Activated naive CD4-positive, alpha-beta T cell treated with anti-CD3 and anti-CD28 coated beads, Interleukin-2, amount 50 U/mL, for 72 hours (primary cell): ENCODE results near the gene SAMD4A. TPM values are rescaled to one million over a fixed set of nuclear protein-coding genes. Genes with fewer than 3 reads are reported as not detected.

ENCODE experiments used
- ATAC-seq, 2 donors: fragments of 150-1000 bp; cut with Tn5 transposase; 2 replicates each; pipeline ENCODE4 v1.10.0; 2021; ENCODE audit warnings: mild to moderate bottlenecking in 2 of 2, moderate library complexity in 2 of 2
- DNase-seq, 2 donors: peaks; one replicate each; pipeline ENCODE4 v3.0.0; 2021 to 2022; ENCODE audit warnings: low spot score in 2 of 2
- H3K27ac Mint-ChIP-seq, 2 donors: one replicate each; pipeline ENCODE4 v1.8.0; 2022; ENCODE audit warnings: mild to moderate bottlenecking in 2 of 2, mixed read lengths in 2 of 2
- H3K36me3 Mint-ChIP-seq, 2 donors: one replicate each; pipeline ENCODE4 v1.8.0; 2022; ENCODE audit warnings: mixed read lengths in 2 of 2
- H3K9me3 Mint-ChIP-seq, 2 donors: one replicate each; pipeline ENCODE4 v1.8.0; 2022; ENCODE audit warnings: mixed read lengths in 2 of 2
- total RNA-seq, 2 donors: library from RNA; stranded (reverse); gene quantifications; one replicate each; pipeline ENCODE4 v1.2.3, GENCODE V29; 2022

The SAMD4A gene
- total RNA-seq, 2 donors from 2014 or later = 2.3 to 6.8 TPM

DNA sequence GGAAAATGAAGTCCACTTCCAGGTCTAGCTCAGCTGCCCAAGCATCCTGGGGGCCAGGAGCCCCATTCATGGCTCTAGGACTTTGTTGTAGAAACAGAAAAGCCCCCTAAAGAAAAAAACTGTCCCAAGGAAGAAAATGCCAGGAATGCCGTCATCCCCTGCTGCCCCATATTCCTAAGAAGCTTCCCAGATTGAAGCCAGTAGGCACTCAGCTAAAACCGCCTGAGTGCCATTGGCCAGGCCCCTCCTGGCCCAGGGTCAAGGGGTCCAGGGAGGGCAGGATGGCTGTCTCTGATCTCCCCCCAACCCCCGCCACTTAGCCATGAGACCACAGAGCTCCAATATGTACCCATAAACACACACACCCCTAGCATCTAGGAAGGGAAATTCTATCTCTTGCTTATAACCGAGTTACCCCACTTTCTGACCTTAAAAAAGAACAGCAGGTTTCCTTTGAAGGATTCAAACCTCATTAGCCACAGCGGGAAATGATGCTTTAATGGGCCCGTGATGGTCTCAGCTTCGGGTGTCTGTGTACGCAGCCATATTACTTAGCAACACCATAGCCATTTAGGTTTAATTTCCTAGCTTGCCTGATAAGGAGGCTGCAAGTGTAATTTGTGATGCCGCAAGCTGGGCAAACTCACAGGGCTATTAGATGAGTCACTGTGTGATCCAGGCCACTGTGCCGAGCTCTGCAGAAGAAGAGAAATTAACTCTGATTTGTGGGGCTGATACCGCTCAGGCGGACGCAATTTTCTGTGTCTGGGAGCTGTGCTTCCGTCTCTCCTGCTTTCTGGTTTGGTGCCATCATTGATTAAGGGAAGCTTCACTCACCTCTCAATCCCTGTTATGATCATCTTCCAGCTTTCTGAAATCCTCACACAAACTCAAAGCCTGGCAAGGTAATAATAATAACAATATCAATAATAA, 251.5 kb downstream of the SAMD4A start:
- DNase-seq (no peak), ATAC-seq (no peak)
- Mint-ChIP-seq H3K27ac (no peak overlapping the region), H3K9me3 (peaks cover 0 to 4% of the 10 kb centered on the region in 2 donors), H3K36me3 (peaks cover 0 to under 1% of the 10 kb centered on the region in 2 donors)

DNA sequence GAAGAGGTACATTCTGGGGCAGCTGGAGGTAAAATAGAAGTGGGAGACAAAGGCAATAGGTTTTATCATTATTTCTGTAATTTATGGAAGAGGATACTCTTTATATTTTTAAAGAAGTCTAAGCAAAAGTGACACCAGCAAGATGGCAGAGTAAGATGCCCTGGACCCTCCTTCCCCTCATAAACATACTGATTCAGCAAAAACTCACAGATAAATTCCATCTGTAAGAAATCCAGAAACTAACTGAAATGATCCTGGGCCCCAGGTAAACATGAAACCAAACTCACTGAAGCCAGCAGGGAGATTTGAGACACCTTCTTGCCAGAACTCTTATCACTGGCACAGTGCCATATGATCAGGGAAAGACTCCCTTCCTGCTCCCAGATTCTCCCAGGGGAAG, 255.8 kb downstream of the SAMD4A start:
- no peak overlapping the region for H3K27ac Mint-ChIP-seq
- DNase-seq (no peak), ATAC-seq (no peak)
- H3K9me3 Mint-ChIP-seq = peaks cover 24 to 29% of the 10 kb centered on the region in 2 donors
- H3K36me3 Mint-ChIP-seq = peaks cover 7 to 18% of the 10 kb centered on the region in 2 donors

DNA sequence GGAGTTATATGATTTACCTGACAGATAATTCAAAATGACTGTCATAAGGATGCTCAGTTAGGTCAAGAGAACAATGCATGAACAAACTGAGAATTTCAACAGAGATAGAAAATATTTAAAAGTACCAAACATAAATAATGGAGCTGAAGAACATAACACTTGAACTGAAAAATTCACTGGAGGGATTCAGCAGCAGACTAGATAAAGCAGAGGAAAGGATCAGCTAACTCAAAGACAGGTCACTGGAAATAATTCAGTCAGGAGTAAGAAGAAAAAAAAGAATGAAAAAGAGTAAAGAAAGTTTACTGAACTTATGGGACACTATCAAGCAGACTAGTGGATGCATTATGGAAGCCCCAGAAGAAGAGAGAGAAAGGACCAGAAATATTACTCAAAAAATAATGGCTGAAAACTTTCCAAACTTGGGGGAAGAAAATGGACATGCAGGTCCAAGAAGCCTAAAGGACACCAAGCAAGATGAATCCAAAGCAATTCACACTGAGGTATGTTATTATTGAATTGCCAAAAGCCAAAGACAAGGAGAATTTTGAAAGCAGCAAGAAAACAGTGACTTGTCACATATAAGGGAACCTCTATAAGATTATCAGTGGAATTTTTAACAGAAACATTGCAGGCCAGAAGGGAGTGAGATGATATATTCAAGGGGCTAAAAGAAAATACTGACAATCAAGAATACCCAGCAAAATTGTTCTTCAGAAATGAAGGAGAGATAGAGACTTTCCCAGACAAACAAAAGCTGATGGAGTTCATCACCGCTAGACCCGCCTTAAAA, 257.0 kb downstream of the SAMD4A start:
- H3K9me3 Mint-ChIP-seq = peaks cover 24 to 29% of the 10 kb centered on the region in 2 donors
- ATAC-seq (no peak), DNase-seq (no peak)
- no peak overlapping the region for H3K27ac Mint-ChIP-seq
- H3K36me3 Mint-ChIP-seq = peaks cover 7 to 18% of the 10 kb centered on the region in 2 donors

DNA sequence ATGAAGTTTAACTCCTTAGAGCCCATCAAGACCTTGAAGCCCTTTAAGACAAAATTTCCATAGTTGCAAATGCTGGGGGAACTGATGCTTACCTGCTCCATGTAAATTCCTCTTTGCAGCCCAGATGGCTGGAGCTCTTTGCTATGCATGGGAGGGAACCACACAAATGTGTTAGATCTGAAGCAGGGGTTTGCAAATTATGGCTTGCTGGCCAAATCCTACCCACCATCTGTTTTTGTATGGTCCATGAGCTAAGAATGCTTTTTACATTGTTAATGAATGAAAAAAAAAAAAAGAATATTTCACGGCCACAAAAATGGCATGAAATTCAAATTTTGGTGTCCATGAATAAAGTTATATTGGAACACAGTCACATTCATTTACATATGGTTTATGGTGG, 261.1 kb downstream of the SAMD4A start:
- Mint-ChIP-seq H3K9me3 (peaks cover 25 to 37% of the 10 kb centered on the region in 2 donors), H3K27ac (no peak overlapping the region), H3K36me3 (peaks cover 7 to 18% of the 10 kb centered on the region in 2 donors)
- no peak for DNase-seq
- no peak for ATAC-seq

DNA sequence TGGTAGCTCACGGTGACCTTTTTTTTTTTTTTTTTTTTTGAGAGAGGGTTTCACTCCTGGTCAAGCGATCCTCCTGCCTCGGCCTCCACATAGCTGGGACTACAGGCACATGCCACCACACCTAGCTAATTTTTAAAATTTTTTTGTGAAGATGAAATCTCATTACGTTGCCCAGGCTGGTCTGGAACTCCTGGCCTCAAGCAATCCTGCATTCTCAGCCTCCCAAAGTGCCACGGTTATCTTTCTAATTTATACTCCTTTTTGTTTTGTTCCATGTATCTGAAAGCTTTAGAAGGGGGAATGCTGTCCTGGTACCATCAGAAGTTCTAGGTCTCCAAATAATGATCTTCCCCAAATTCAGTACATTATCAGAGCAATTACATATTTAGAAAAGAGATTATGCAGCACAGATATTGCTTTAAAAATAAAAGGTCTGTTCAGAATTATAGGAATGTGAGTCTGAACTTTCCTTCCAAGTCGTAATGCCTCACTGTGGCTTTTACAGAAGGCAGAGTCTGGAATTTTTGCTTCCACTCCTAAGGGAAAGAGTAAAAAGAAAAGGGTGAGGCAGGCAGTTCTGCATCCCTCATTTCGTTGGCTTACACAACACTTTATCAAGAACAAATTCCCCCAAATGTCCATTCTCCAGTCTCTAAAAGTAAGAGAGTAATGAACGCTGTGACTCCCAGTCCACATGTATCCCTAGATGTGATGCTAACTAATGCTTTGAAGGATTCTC, 262.7 kb downstream of the SAMD4A start:
- peaks cover 0 to 9% of the 10 kb centered on the region in 2 donors for H3K36me3 Mint-ChIP-seq
- ATAC-seq = no peak
- H3K27ac Mint-ChIP-seq = no peak overlapping the region

DNA sequence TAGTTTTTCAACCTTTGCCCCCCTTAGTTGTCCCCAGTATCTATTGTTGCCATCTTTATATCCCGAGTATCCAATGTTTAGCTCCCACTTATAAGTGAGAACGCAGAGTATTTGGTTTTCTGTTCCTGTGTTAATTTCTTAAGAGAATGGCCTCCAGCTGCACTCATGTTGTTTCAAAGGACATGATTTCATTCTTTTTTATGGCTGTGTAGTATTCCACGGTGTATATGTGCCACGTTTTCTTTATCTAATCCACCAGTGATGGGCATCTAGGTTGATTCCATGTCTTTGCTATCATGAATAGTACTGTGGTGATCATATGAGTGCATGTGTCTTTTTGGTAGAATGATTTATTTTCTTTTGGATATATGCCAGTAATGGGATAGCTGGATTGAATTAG, 263.7 kb downstream of the SAMD4A start:
- DNase-seq (no peak), ATAC-seq (no peak)
- Mint-ChIP-seq H3K36me3 (peaks cover 0 to 9% of the 10 kb centered on the region in 2 donors), H3K9me3 (peaks cover 9 to 22% of the 10 kb centered on the region in 2 donors), H3K27ac (no peak overlapping the region)

More for the DNA sequence above, 262.7 kb downstream of the SAMD4A start:
- no peak for DNase-seq
- H3K9me3 Mint-ChIP-seq = peaks cover 16 to 27% of the 10 kb centered on the region in 2 donors

DNA sequence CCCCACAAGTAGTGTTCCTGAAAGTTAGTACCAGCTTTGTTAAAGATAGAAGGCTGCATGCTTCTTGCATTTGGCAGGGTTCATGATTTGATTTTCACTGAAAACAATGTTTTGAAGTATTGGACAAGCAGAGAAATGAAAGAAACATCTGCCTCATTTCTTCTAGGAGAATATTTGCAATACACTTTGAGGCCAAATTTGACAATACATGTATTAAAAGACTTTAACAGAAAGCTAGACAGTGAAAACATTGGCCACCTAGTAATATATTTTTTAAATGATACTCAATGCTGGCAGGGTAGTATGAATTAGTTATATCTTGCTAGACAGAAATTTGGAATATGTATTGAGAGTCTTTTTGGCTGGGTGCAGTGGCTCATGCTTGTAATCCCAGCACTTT, 267.2 kb downstream of the SAMD4A start:
- Mint-ChIP-seq H3K36me3 (no peaks in the 10 kb centered on the region), H3K27ac (no peak overlapping the region), H3K9me3 (peaks cover 0 to 13% of the 10 kb centered on the region in 2 donors)
- DNase-seq = no peak
- ATAC-seq = no peak

DNA sequence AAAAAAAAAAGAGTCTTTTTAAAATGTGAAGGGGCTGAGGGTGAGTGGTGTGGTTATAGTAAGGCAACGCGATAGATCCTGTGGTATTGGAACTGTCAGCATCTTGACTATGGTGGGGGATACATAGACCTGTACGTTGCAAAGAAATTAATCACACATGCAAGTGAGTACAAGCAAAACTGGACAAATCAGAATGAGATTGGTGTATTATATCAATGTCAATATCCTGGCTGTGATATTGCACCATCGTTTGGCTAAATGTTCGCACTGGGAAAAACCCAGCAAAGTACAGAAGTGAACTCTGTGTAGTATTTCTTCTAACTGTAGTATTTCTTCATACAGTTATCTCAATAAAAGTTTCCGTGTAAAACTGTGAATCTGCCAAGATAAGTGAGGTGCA, 267.8 kb downstream of the SAMD4A start:
- Mint-ChIP-seq H3K9me3 (peaks cover 0 to 13% of the 10 kb centered on the region in 2 donors), H3K36me3 (no peaks in the 10 kb centered on the region), H3K27ac (no peak overlapping the region)
- ATAC-seq = no peak
- DNase-seq = no peak

DNA sequence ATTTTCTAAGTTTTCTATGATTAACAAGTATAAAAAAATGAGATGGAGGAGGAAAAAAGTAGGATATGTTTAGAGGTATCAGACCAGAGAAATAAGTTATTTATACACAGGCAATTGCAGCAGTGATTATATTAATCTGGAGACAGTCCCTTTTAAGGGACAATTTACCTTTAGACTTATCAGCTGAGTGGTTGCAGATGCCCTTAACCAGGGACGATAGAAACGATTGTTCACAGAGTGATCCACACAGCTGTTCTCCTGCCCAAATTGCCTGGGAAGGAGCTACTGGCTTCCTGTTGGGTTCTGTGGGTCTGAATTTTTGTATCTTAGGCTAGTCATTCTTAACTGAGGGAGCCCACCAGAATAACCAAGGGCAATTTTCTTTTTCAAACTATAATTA, 269.3 kb downstream of the SAMD4A start:
- no peak for DNase-seq
- H3K27ac Mint-ChIP-seq = peak overlapping the region in 1 of 2 donors; percentile 7
- no peak for ATAC-seq
- peaks cover 0 to 5% of the 10 kb centered on the region in 2 donors for H3K9me3 Mint-ChIP-seq
- H3K36me3 Mint-ChIP-seq = peaks cover 8 to 13% of the 10 kb centered on the region in 2 donors

DNA sequence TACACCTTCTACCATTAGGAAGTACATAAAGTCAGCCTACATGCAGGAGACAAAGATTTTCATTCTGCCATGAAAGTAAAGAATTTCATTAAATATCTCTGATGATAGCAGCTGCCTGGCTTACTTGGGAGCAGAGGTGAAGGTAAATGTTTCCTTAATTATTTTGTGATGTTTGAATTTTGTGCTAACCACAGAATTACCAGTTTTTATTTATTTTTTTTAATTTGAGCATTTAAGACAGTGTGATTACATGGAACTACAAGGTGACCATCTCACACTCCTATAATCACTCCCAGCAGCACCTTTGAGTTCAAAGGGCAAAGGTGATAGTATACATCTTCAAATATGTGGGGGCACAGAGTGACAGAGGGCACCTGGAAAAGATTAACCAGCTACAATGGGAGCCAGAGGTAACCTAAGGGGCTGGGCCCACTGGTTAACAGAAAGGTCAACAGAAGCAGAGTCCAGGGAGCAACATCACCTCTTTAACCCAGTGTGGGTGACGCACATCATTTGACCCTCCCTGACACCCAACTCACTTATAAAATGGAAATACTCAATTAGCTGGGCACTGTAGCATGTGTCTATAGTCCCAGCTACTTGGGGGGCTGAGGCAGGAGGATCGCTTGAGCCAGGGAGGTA, 270.7 kb downstream of the SAMD4A start:
- ATAC-seq (no peak), DNase-seq (no peak)
- H3K27ac Mint-ChIP-seq = no peak overlapping the region
- peaks cover 0 to 3% of the 10 kb centered on the region in 2 donors for H3K9me3 Mint-ChIP-seq
- H3K36me3 Mint-ChIP-seq = peaks cover 11 to 15% of the 10 kb centered on the region in 2 donors

DNA sequence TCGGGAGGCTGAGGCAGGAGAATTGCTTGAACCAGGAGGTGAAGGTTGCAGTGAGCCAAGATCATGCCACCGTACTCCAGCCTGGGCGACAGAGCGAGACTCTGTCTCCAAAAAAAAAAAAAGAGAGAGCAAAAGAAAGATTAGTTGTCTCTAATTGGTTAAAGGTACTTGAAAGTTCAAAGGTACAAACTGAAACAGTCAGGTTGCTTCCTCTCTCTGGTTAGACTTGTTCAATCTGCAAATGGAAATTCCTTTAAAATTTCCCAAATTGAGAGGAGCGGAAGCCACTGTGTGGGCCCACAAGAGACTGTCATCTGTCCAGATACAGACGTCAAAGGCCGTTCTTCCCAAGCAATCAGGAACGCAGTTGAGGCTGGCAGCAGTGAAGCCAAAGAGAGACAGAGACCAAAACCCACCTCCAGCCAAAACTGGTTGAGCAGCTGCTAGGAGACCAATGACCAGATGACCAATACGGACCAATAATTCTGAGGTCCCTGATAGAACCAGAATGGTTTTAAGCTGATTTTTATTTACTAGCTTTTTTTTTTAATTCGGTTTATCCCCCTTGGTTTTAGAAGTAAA, 272.1 kb downstream of the SAMD4A start:
- Mint-ChIP-seq H3K36me3 (peaks cover 11 to 15% of the 10 kb centered on the region in 2 donors), H3K9me3 (no peaks in the 10 kb centered on the region), H3K27ac (peak overlapping the region in 1 of 2 donors; percentile 38)
- ATAC-seq (no peak), DNase-seq (no peak)

DNA sequence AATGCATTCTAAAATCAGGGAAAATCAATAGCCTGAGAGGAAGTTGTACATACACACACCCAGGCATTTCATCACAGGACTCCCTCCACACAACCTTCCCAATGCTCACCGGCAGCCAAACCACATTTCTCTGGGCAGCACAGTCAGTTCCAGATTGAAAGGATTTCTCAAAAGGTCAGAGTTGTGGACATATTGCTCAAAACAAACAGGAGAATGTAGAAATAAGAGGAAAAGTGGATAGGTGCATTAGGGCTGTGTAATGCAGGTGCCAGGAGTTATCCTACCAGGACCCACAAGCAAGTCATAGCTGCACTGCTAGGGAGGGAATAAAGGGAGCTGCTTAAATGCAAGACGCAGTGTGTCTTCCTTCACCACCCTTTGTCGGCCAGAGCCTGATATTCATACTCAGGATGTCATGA, 272.8 kb downstream of the SAMD4A start:
- no peak overlapping the region for H3K27ac Mint-ChIP-seq

DNA sequence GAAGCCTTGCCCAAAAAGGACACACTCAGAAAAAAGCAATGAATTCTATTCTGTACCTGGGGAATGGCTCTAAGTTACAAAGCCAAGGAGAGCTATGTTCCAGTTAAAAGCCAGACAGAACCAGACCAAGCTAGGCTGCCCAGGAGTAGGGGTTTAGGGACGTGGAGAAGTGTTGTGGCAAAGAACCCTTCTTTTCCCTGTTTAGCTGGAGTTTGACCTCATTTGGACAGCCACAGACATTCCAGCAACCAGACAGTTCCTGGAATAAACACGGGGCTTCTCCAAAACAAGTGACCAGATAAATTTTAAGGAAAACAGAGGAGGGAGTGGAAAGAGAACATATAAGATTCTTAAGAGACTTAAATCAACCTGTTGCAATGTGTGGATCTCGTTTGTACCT, 273.4 kb downstream of the SAMD4A start:
- ATAC-seq (no peak), DNase-seq (no peak)
- Mint-ChIP-seq H3K9me3 (no peaks in the 10 kb centered on the region), H3K27ac (peak overlapping the region in 1 of 2 donors; percentile 73), H3K36me3 (peaks cover 16 to 21% of the 10 kb centered on the region in 2 donors)

More for the DNA sequence above, 272.8 kb downstream of the SAMD4A start:
- Mint-ChIP-seq H3K9me3 (no peaks in the 10 kb centered on the region), H3K36me3 (peaks cover 15 to 20% of the 10 kb centered on the region in 2 donors)
- no peak for ATAC-seq
- DNase-seq = no peak

DNA sequence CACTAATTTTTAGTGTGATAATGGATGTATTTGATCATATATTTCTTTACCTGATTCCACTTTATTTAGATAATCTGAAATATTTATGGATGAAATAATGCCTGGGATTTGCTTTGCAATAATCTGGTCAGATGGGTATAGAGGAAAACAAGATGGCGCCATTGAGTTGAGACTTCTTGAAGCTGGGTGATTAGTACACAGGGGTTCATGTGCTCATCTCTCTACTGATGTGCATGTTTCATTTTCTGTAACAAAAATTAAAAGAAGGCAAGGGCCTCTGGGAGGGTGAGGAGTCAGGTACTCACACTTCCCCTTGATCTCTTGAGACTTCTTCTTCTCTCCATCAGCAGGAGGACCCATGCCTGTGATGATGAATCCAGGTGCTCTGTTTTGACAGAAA, 273.9 kb downstream of the SAMD4A start:
- H3K27ac Mint-ChIP-seq = peak overlapping the region in 1 of 2 donors; percentile 31
- ATAC-seq (no peak), DNase-seq (no peak)
- peaks cover 16 to 21% of the 10 kb centered on the region in 2 donors for H3K36me3 Mint-ChIP-seq
- no peaks in the 10 kb centered on the region for H3K9me3 Mint-ChIP-seq
